Measurements from ENCODE around the gene GPR17. TPM values are rescaled to one million over a fixed set of nuclear protein-coding genes. Genes with fewer than 3 reads are reported as not detected.

GPR17 gene
- total RNA-seq, 4 donors from 2014 or later = not detected

DNA sequence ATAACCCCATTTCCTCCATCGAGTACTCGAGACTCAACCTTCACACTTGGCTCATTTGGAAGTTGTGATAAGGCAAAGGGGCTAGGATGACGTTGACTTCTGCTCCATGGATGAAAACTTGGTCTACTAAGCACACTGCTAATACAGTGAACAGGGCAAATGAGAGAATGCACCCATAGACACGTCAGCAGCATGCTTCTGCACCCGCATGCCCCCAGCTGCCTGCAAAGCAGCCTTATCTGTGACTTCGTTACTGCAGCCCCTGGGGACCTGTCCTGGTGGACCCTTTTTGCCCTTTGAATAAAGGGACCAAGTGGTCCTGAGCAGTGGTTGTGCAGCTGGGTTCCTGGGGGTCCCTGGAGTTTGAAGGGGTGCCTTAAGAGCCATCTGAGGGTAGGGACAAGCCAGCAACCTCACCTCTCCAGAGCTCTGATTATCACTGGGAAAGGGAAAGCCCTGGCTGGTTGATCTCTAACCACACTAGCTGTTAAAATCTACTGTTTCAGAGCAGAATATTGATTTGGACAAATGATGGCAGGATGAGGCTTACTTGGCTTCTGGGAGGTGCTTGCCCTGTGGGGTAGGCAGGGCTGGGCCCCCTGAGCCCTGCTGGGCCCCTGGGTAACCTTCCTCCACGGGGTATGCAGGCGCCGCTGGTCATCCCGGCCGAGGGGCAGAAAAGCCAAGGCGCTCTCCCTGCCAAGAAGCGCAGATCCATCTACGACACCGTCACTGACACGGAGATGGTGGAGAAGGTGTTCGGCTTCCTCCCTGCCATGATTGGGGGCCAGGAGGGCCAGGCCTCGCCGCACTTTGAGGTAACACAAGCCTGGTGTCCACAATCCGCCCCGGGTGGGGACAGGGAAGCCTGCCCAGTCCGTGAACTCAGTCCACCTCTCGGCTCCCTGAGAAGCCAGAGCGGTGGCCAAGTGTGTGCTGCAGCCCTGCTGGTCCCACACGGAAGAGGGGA, 37.6 kb upstream of the GPR17 start:
- no peaks in the 10 kb centered on the region for H3K27me3 ChIP-seq
- no peaks in the 10 kb centered on the region for H3K4me1 ChIP-seq
- peaks cover 0 to 70% (median 0%) of the 10 kb centered on the region in 3 donors for H3K36me3 ChIP-seq
- no peak overlapping the region for H3K4me3 ChIP-seq
- H3K9me3 ChIP-seq = peaks cover 0 to 3% (median 0%) of the 10 kb centered on the region in 4 donors
- no peak overlapping the region for H3K27ac ChIP-seq
- DNase-seq = peak; percentile 11 to 44 (median 37)
- TF ChIP-seq, protein P1, sequence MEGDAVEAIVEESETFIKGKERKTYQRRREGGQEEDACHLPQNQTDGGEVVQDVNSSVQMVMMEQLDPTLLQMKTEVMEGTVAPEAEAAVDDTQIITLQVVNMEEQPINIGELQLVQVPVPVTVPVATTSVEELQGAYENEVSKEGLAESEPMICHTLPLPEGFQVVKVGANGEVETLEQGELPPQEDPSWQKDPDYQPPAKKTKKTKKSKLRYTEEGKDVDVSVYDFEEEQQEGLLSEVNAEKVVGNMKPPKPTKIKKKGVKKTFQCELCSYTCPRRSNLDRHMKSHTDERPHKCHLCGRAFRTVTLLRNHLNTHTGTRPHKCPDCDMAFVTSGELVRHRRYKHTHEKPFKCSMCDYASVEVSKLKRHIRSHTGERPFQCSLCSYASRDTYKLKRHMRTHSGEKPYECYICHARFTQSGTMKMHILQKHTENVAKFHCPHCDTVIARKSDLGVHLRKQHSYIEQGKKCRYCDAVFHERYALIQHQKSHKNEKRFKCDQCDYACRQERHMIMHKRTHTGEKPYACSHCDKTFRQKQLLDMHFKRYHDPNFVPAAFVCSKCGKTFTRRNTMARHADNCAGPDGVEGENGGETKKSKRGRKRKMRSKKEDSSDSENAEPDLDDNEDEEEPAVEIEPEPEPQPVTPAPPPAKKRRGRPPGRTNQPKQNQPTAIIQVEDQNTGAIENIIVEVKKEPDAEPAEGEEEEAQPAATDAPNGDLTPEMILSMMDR (IDR thresholded peaks at IDR 0.05) = no peak
- TF ChIP-seq POLR2A (IDR thresholded peaks at IDR 0.05) = no peak

GRCh38 chr2:127609031-127609751, 36.8 kb upstream of the GPR17 start:
- Histone ChIP-seq H3K4me1 (no peaks in the 10 kb centered on the region), H3K36me3 (peaks cover 0 to 74% (median 0%) of the 10 kb centered on the region in 3 donors), H3K9me3 (peaks cover 0 to 3% (median 0%) of the 10 kb centered on the region in 4 donors), H3K4me3 (no peak overlapping the region), H3K27me3 (no peaks in the 10 kb centered on the region), H3K27ac (no peak overlapping the region)
- DNase-seq = peak; percentile 12 to 34 (median 32)
- TF ChIP-seq POLR2A (IDR thresholded peaks at IDR 0.05) = no peak
- TF ChIP-seq, protein P1 (IDR thresholded peaks at IDR 0.05) = no peak

GRCh38 chr2:127609818-127610217, 36.1 kb upstream of the GPR17 start:
- TF ChIP-seq, protein P1 (IDR thresholded peaks at IDR 0.05) = no peak
- TF ChIP-seq POLR2A (IDR thresholded peaks at IDR 0.05) = no peak
- Histone ChIP-seq H3K9me3 (peaks cover 0 to 3% (median 0%) of the 10 kb centered on the region in 4 donors), H3K27me3 (no peaks in the 10 kb centered on the region), H3K36me3 (peaks cover 0 to 79% (median 0%) of the 10 kb centered on the region in 3 donors), H3K27ac (no peak overlapping the region), H3K4me3 (no peak overlapping the region), H3K4me1 (no peaks in the 10 kb centered on the region)
- DNase-seq = peak in 2 of 3 donors; percentile 22 to 33

DNA sequence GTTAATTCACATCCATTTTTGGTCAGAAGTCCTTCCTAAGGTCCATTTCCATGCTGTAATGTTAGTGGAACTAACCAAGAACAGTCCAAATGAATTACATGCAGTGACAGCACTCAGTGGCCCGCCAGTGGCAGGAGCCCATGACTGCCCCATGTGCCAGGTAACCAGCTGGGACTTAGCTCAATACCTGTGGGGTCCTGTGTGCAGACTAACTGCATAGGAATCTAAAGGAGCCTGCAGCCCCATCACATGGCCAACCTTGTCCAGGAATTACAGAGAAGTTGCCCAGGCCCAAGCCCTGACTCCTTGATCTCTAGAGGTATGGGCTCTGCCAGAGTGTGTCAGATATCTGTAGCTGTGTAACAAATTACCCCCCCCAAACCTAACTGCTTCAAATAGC, 35.4 kb upstream of the GPR17 start:
- DNase-seq = peak in 2 of 3 donors; percentile 22 to 32
- H3K36me3 ChIP-seq = peaks cover 0 to 79% (median 0%) of the 10 kb centered on the region in 3 donors

More for the DNA sequence above, 35.4 kb upstream of the GPR17 start:
- Histone ChIP-seq H3K9me3 (peaks cover 0 to 3% (median 0%) of the 10 kb centered on the region in 4 donors), H3K27ac (no peak overlapping the region), H3K4me1 (no peaks in the 10 kb centered on the region), H3K27me3 (no peaks in the 10 kb centered on the region), H3K4me3 (no peak overlapping the region)
- TF ChIP-seq, protein P1 (IDR thresholded peaks at IDR 0.05) = no peak
- no peak for TF ChIP-seq POLR2A (IDR thresholded peaks at IDR 0.05)
